SH-SY5Y (cell line): ENCODE results near the gene PIR.
A peak's percentile ranks its signal among the peaks of the same experiment; 100 is the strongest.

ENCODE experiments used
- GATA2 ChIP-seq: IDR thresholded peaks from 2 replicates; pipeline ENCODE4 v1.6.1; 2011; ENCODE audit warnings: mild to moderate bottlenecking, low read depth, low read length
- GATA3 ChIP-seq: IDR thresholded peaks from 2 replicates; pipeline ENCODE4 v1.6.1; 2011; ENCODE audit warnings: low read depth, mild to moderate bottlenecking, low read length, moderate library complexity

GRCh38 chrX:15418041-15418706, 75.0 kb downstream of the PIR start:
- peak; percentile 86 for TF ChIP-seq GATA2
- peak; percentile 83 for TF ChIP-seq GATA3
